Activated naive CD4-positive, alpha-beta T cell treated with Interleukin-2 at 50 U/mL for 16 hours (primary cell): ENCODE results near the gene TMEM252.

Source experiments
- DNase-seq: peaks from one replicate; pipeline ENCODE4 v3.0.0-alpha.2; 2020

TMEM252 gene

GRCh38 chr9:68540712-68541535, at the start of gene TMEM252:
TSS of gene TMEM252 (minus strand) at chr9:68540883. CDS start at chr9:68540814, 69 bp downstream.
- no peak for DNase-seq

- no peak for DNase-seq
These were observed 44.5 kb upstream of the TMEM252 start for GRCh38 chr9:68585034-68585761.

- peak; percentile 80 for DNase-seq
These were observed 43.7 kb upstream of the TMEM252 start for GRCh38 chr9:68584189-68585033.

GRCh38 chr9:68581696-68582095, 41.0 kb upstream of the TMEM252 start:
- no peak for DNase-seq

GRCh38 chr9:68577774-68578591, 37.3 kb upstream of the TMEM252 start:
- DNase-seq = no peak

GRCh38 chr9:68575817-68576216, 35.1 kb upstream of the TMEM252 start:
- DNase-seq = no peak

GRCh38 chr9:68574150-68574549, 33.5 kb upstream of the TMEM252 start:
- no peak for DNase-seq

- DNase-seq = no peak
These were observed 26.9 kb upstream of the TMEM252 start for GRCh38 chr9:68567565-68567964.

GRCh38 chr9:68562461-68562860, 21.8 kb upstream of the TMEM252 start:
- DNase-seq = no peak

- DNase-seq = peak; percentile 34
These were observed 19.6 kb upstream of the TMEM252 start for GRCh38 chr9:68560071-68560844.

GRCh38 chr9:68558545-68558944, 17.9 kb upstream of the TMEM252 start:
- DNase-seq = no peak

GRCh38 chr9:68555437-68556150, 14.9 kb upstream of the TMEM252 start:
- no peak for DNase-seq

GRCh38 chr9:68552700-68553476, 12.2 kb upstream of the TMEM252 start:
- no peak for DNase-seq

- no peak for DNase-seq
These were observed 10.5 kb upstream of the TMEM252 start for GRCh38 chr9:68551191-68551590.

GRCh38 chr9:68548241-68548640, 7.6 kb upstream of the TMEM252 start:
- no peak for DNase-seq

GRCh38 chr9:68547417-68547816, 6.7 kb upstream of the TMEM252 start:
- no peak for DNase-seq

GRCh38 chr9:68546596-68547390, 6.1 kb upstream of the TMEM252 start:
- DNase-seq = no peak

GRCh38 chr9:68545033-68545705, 4.5 kb upstream of the TMEM252 start:
- DNase-seq = no peak

GRCh38 chr9:68541568-68541967, 885 bp upstream of the TMEM252 start:
- no peak for DNase-seq
